ENCODE results near the gene TMOD2. TPM values are rescaled to one million over a fixed set of nuclear protein-coding genes. Genes with fewer than 3 reads are reported as not detected.

TMOD2 gene
- total RNA-seq (2022; extraction: Qiagen RNA extraction; ENCODE audit: low read depth): 1.1 to 2.8 TPM (median 1.8 TPM) in 5 replicates

DNA sequence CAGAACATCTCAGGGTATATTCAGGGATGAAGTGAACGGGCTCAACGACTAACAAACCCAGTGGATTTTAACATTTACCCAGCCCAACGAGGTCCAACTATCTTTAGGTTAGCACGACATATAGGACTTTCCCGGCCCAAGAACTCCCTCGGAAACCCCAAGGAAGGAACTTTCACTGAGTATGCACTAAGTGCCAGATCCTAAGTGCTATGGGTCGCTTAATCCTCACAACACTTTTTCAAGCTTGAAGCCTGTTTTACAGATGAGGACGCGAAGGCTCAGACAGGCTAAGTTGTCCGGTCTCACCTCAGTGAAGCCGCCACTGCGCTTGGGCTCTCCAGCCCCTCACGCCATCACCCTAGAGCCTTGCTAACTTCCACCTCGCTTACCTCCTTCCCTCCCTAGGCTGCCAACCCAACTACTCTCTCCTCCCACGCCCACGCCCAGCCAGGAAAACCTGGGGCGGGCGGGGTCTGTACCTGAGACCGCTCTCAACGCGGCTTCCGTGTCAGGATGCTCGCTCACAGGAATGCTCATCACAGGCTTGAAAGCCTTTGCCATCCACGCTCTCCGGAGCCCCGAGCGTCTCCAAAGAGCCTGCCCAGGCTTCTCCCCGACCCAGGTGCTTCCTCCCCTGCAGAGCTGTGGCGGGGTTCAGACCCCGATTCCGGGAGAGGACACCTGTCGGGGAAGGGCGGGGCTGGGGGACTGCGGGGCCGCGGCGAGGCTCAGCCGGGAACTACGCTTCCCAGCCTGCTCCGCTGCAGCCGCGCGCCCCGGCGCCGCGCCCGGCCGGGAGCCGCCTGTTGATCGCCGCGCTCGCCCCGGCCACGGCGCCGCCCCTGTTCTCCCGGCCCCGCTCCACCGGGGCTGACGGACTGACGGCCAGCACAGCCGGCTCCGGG is at the start of gene TMOD2:
Gene TMOD2, plus strand, starts transcription at position 806 of the 905 bp plus-strand sequence. CDS start 14,845 bp downstream, outside the sequence.

DNA sequence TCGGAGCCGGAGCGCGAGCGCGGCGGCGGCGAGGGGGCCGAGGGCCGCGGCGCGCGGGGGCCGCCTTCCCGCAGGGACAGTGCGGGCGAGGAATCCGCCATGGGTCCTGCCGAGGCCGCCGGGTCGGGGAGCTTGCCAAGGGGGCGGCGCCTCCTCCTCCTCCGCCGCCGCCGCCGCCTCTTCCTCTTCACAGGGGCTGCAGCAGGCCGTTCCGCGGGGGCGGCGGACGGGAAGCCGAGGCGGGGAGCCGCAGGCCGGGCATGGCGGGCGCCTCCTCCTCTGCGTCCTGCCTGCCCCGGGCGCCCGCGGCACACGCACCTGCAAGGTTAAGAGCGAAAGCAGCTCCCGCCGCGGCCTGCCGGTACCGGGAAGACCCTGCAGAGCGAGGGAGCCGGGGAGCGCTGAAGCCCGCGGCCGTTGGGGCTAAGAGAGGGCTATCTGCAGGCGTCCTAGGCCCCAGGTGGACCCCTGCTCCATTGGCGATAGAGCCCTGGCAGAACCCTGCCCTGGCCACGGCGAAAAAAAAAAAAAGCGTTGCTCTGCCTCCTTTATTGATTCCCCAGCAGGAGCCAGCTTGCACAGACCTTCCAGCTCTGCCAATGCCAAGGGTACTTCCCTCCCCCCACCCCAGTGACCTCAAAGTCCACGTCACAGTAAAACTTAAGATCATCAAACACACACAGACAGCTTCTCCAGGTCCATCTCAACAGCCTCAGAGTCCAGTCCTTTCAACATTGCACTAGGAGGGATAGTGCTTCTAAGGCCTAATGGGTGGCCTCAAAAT is 13.7 kb upstream of the TMOD2 start, which contains the start of gene LYSMD2:
Gene LYSMD2, minus strand, starts transcription at position 134 of the 784 bp plus-strand sequence. Its CDS starts 33 bp downstream, at position 101.

DNA sequence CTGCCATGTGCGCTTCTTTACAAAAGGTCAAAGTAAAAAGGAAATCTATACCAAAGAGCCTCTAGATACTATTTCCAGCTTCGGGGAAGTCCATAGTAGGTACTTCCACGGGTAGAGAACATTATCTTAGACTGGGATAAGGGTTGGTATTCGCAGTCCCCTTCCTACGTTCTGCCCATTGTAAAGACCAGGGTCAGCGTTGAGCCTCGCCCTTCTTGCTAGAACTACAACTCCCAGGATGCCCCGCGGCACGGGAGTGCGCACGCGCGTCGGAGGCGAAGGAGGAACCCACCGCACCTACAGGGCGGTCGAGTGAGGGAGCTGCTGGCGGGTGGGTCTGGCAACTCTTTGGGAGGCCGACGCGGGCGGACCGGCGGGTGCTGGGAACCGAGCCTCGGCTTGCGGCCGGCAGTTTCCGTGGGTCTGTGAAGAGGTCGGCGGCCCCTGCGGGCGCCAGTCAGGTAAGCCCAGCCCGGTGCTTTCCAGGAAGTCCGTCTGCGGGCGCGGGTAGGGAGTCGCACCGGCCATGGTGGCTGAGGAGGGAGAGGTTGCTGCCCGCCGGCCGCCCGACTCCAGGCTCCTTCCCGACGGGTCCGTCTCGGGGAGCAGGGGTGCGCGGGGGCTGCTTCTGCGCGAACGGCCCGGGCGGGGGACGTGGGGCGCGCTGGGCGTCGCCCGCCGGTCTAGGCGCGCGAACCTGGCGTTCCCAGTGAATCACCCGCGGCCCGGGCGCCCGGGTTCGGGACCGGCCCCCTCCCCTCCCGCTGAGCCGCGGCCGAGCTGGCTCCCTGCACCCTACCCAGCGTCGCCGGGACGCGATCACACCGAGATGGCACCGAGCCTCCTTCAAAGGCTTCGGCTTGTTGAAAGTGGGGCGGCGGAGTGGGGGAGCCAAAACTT is 78.2 kb downstream of the TMOD2 start, which contains the start of gene TMOD3:
Gene TMOD3, plus strand, starts transcription at position 278 of the 900 bp plus-strand sequence. CDS start 33,232 bp downstream, outside the sequence.

Other genes with a start within 250 kb of the TMOD2 start
- 15.5 to 25.4 TPM (median 22.1 TPM) in 5 replicates for gene DMXL2, start 128.8 kb upstream of the TMOD2 start, total RNA-seq (2022; extraction: Qiagen RNA extraction; ENCODE audit: low read depth)
- 0.02 to 0.20 TPM (median 0.05 TPM) in 5 replicates for gene SCG3, start 70.1 kb upstream of the TMOD2 start, total RNA-seq (2022; extraction: Qiagen RNA extraction; ENCODE audit: low read depth)
- gene LYSMD2, start 13.9 kb upstream of the TMOD2 start, total RNA-seq (2022; extraction: Qiagen RNA extraction; ENCODE audit: low read depth): 23.6 to 30.7 TPM (median 28.0 TPM) in 5 replicates
- 46.1 to 69.9 TPM (median 59.3 TPM) in 5 replicates for gene TMOD3, start 78.1 kb downstream of the TMOD2 start, total RNA-seq (2022; extraction: Qiagen RNA extraction; ENCODE audit: low read depth)
- gene LEO1, start 220.2 kb downstream of the TMOD2 start, total RNA-seq (2022; extraction: Qiagen RNA extraction; ENCODE audit: low read depth): 49.2 to 58.0 TPM (median 52.8 TPM) in 5 replicates

Data from A549 treated with DMSO at 1 μM for 4 hours (cell line).